Measurements from ENCODE around the gene NFKB2. TPM values are rescaled to one million over a fixed set of nuclear protein-coding genes. Genes with fewer than 3 reads are reported as not detected.

The NFKB2 gene
- total RNA-seq, 2 experiments from 2014 or later, result 247 to 263 TPM

- Mint-ChIP-seq H3K4me1 (peaks cover 39% of the 10 kb centered on the region), H3K27me3 (peaks cover 24% of the 10 kb centered on the region), H3K27ac (peak overlapping the region; percentile 66), H3K4me3 (peak overlapping the region; percentile 95), H3K36me3 (peaks cover 11% of the 10 kb centered on the region), H3K9me3 (no peaks in the 10 kb centered on the region)
- DNase-seq, result peak; percentile 51
These were observed 26.4 kb downstream of the NFKB2 start for GRCh38 chr10:102421757-102422512.

GRCh38 chr10:102422545-102423129 is 27.1 kb downstream of the NFKB2 start:
- Mint-ChIP-seq H3K9me3 (no peaks in the 10 kb centered on the region), H3K4me1 (peaks cover 46% of the 10 kb centered on the region), H3K36me3 (peaks cover 11% of the 10 kb centered on the region), H3K4me3 (peak overlapping the region; percentile 95), H3K27me3 (peaks cover 17% of the 10 kb centered on the region), H3K27ac (peak overlapping the region; percentile 54)
- DNase-seq, result peak; percentile 73

- peaks cover 11% of the 10 kb centered on the region for H3K36me3 Mint-ChIP-seq
- no peak for DNase-seq
These were observed 28.0 kb downstream of the NFKB2 start for GRCh38 chr10:102423372-102423968.

GRCh38 chr10:102424145-102424544 is 28.6 kb downstream of the NFKB2 start:
- H3K9me3 Mint-ChIP-seq, result no peaks in the 10 kb centered on the region
- no peak for DNase-seq
- H3K27me3 Mint-ChIP-seq, result peaks cover 5% of the 10 kb centered on the region
- no peak overlapping the region for H3K27ac Mint-ChIP-seq
- peaks cover 43% of the 10 kb centered on the region for H3K4me1 Mint-ChIP-seq
- H3K36me3 Mint-ChIP-seq, result peaks cover 12% of the 10 kb centered on the region
- no peak overlapping the region for H3K4me3 Mint-ChIP-seq

More at GRCh38 chr10:102423372-102423968, 28.0 kb downstream of the NFKB2 start:
- H3K4me3 Mint-ChIP-seq, result no peak overlapping the region
- H3K9me3 Mint-ChIP-seq, result no peaks in the 10 kb centered on the region
- peaks cover 47% of the 10 kb centered on the region for H3K4me1 Mint-ChIP-seq
- H3K27ac Mint-ChIP-seq, result peak overlapping the region; percentile 12
- H3K27me3 Mint-ChIP-seq, result peaks cover 9% of the 10 kb centered on the region

DNA sequence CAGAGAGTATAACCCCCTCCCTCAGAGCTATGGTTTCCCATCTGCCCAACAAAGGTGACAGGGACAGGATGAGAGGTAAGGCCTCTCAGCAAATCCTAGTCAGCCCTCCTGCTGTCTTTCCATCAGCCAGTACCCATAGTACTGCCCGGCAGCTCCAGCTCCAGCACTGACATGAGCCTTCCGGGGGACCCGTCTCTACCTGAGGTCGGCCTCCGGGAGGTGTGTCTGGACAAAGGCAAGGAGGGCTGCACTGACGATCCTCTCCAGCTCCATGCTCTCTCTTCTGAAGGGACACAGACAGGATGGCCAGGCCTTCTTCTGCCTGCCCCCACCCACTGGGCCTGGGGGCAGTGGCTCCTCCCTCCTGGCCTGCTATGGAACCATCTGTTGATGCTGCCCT is 29.4 kb downstream of the NFKB2 start:
- no peak overlapping the region for H3K27ac Mint-ChIP-seq
- peaks cover 3% of the 10 kb centered on the region for H3K27me3 Mint-ChIP-seq
- DNase-seq, result no peak
- H3K4me3 Mint-ChIP-seq, result no peak overlapping the region
- no peaks in the 10 kb centered on the region for H3K9me3 Mint-ChIP-seq
- peaks cover 36% of the 10 kb centered on the region for H3K4me1 Mint-ChIP-seq
- peaks cover 12% of the 10 kb centered on the region for H3K36me3 Mint-ChIP-seq

- Mint-ChIP-seq H3K27ac (peak overlapping the region; percentile 58), H3K36me3 (peaks cover 12% of the 10 kb centered on the region)
These were observed 29.9 kb downstream of the NFKB2 start for GRCh38 chr10:102425444-102425843.

DNA sequence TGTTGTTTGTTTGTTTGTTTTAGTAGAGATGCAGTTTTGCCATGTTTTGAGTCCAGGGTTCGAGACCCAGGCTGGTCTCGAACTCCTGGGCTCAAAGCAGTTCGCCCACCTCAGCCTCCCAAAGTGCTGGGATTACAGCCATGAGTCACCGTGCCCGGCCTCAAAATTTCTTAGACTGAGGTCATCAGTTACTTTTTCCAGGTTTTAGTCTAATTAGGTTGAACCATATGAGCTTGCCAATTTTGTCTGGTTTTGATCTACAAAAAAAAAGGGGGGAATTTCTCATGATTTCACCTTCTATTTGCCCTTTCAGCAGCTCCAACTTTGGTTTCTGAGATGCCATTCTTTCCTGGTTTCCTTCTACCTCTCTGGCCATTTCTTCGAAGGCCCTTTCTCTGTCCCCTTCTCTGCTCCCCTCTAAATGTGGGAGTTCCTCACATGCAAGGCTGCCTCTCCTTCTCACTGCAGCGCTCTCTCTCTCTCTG is 31.3 kb downstream of the NFKB2 start:
- Mint-ChIP-seq H3K27me3 (no peaks in the 10 kb centered on the region), H3K27ac (no peak overlapping the region), H3K36me3 (peaks cover 18% of the 10 kb centered on the region), H3K9me3 (no peaks in the 10 kb centered on the region), H3K4me1 (peaks cover 32% of the 10 kb centered on the region), H3K4me3 (no peak overlapping the region)
- DNase-seq, result no peak

More at GRCh38 chr10:102425444-102425843, 29.9 kb downstream of the NFKB2 start:
- H3K27me3 Mint-ChIP-seq, result peaks cover 3% of the 10 kb centered on the region
- H3K4me1 Mint-ChIP-seq, result peaks cover 31% of the 10 kb centered on the region
- no peak for DNase-seq
- no peak overlapping the region for H3K4me3 Mint-ChIP-seq
- H3K9me3 Mint-ChIP-seq, result no peaks in the 10 kb centered on the region

DNA sequence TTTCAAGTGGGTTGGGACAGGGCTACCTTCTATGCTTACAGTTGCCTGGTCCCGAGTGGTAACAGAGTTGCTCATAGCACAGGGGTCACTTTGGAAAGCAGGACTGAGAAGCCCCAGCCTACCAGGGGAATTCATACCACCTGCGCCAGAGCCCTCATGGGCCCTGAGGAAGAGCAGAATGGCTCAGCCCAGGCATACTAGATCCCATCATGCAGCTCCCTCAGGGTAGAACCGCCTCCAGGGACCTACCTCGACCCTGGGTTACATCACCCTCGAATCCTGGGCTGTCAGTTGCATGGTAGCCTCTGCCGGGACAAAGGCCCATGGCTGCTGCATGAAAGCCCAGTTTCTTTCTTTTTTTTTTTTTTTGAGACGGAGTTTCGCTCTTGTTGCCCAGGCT is 34.0 kb downstream of the NFKB2 start:
- peaks cover 14% of the 10 kb centered on the region for H3K36me3 Mint-ChIP-seq

DNA sequence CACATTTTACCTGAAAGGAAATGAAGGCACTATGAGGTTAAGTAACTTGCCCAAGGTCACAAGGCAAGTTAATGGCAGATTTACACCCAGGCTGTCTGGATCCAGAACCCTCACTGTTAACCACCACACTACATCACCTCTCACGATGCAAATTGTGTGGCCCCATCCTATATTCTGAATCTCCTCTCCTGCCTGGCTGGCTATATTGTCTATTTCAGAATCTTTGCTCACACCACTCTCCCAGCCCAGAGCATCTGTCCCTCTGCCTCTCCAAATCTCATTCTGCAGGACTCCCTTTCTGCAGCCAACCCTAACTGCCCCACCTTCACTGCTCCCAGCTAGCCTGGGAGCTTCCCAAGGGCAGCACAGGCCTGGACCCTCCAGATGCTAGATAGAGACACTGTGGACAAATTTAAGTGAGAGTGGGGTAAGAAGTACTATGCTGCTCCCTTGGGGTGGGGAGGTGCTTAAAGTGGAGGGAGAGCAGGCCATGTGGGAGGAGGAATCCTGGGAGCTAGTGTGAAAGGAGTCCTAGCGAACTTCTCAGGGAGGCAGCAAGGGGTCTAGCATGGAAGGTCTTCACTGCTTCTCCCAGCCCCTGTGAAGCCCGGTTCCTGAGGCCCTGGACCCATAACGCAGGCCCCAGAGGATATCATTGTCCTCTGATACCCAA is 36.1 kb downstream of the NFKB2 start:
- Mint-ChIP-seq H3K27me3 (no peaks in the 10 kb centered on the region), H3K27ac (peak overlapping the region; percentile 95), H3K4me3 (peak overlapping the region; percentile 92), H3K4me1 (peaks cover 42% of the 10 kb centered on the region), H3K9me3 (no peaks in the 10 kb centered on the region), H3K36me3 (peaks cover 17% of the 10 kb centered on the region)
- no peak for DNase-seq

More for the DNA sequence above, 34.0 kb downstream of the NFKB2 start:
- Mint-ChIP-seq H3K27me3 (no peaks in the 10 kb centered on the region), H3K9me3 (no peaks in the 10 kb centered on the region), H3K4me1 (peaks cover 38% of the 10 kb centered on the region), H3K4me3 (no peak overlapping the region), H3K27ac (no peak overlapping the region)
- no peak for DNase-seq

GRCh38 chr10:102432162-102432950 is 36.9 kb downstream of the NFKB2 start, which contains the start of gene CUEDC2:
Gene CUEDC2, minus strand, starts transcription at chr10:102432574. Its CDS starts 7,386 bp downstream, at chr10:102425188.
- DNase-seq, result peak; percentile 96
- peak within 1 kb of the TSS; percentile 92 for H3K4me3 Mint-ChIP-seq
- H3K27me3 Mint-ChIP-seq, result no peaks in the 10 kb centered on the region
- no peaks in the 10 kb centered on the region for H3K9me3 Mint-ChIP-seq
- peaks cover 41% of the 10 kb centered on the region for H3K4me1 Mint-ChIP-seq
- H3K27ac Mint-ChIP-seq, result peak within 1 kb of the TSS; percentile 95
- H3K36me3 Mint-ChIP-seq, result peaks cover 23% of the 10 kb centered on the region

DNA sequence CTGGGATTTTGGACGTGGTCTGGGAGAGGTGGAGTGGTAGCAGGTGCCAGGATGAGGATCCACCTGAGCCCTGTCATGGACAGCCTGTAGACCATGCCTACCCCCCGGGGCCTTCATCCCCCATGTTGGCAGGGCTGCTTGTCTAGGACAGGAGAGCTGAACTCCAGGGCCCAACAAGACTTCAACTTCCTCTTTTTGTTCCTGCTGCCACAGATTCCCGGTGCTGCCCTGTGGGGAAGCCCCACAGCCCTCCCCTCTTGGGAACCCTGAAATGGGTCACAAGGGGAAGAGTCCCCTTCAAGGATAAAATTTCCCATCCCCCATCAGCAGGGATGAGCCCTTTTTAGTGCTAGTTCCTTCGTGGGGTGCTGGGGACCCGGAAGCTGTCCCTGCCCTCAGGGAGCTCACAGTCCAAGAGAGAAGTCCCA is 38.1 kb downstream of the NFKB2 start:
- H3K9me3 Mint-ChIP-seq, result no peaks in the 10 kb centered on the region
- H3K27ac Mint-ChIP-seq, result peak overlapping the region; percentile 95
- peak overlapping the region; percentile 92 for H3K4me3 Mint-ChIP-seq
- peaks cover 30% of the 10 kb centered on the region for H3K36me3 Mint-ChIP-seq
- no peak for DNase-seq
- H3K4me1 Mint-ChIP-seq, result peaks cover 47% of the 10 kb centered on the region
- no peaks in the 10 kb centered on the region for H3K27me3 Mint-ChIP-seq

- Mint-ChIP-seq H3K36me3 (peaks cover 29% of the 10 kb centered on the region), H3K4me3 (peak overlapping the region; percentile 86), H3K4me1 (peaks cover 47% of the 10 kb centered on the region), H3K27me3 (no peaks in the 10 kb centered on the region), H3K27ac (peak overlapping the region; percentile 94), H3K9me3 (no peaks in the 10 kb centered on the region)
- no peak for DNase-seq
These were observed 39.1 kb downstream of the NFKB2 start for GRCh38 chr10:102434394-102435132.

GRCh38 chr10:102435133-102435497 is 39.6 kb downstream of the NFKB2 start:
- H3K4me3 Mint-ChIP-seq, result peak overlapping the region; percentile 86
- DNase-seq, result no peak
- H3K27me3 Mint-ChIP-seq, result no peaks in the 10 kb centered on the region
- peaks cover 47% of the 10 kb centered on the region for H3K4me1 Mint-ChIP-seq
- H3K9me3 Mint-ChIP-seq, result no peaks in the 10 kb centered on the region
- peaks cover 29% of the 10 kb centered on the region for H3K36me3 Mint-ChIP-seq
- peak overlapping the region; percentile 94 for H3K27ac Mint-ChIP-seq
